K562 (cell line): ENCODE measurements around the gene AAK1. TPM values are rescaled to one million over a fixed set of nuclear protein-coding genes. Genes with fewer than 3 reads are reported as not detected.

Experiments used
- ATAC-seq: fragments of 200-7000 bp; cut with Tn5 transposase; 3 replicates; pipeline ENCODE4 v1.9.1; 2020; ENCODE audit warnings: moderate library complexity
- BruUV-seq: library from RNA; stranded (reverse); fragments of 400-500 nt; replicated peaks from 2 replicates; lab custom pipeline; 2021; lab: Mats Ljungman, UMichigan
- CTCF ChIA-PET: fragments of 300-600 bp; formaldehyde crosslinking; extraction: SDS; loops from one replicate; lab custom pipeline; 2021; ENCODE audit warnings: low intra/inter-chr PET ratio; lab: Yijun Ruan, JAX
- POLR2A ChIA-PET: fragments of 300-600, 350-650 bp; sonication (Branson Sonifier 250); formaldehyde crosslinking; extraction: SDS; loops from one replicate; lab custom pipeline; 2021; ENCODE audit warnings: antibody characterized with exemption, inconsistent platforms; lab: Yijun Ruan, JAX
- DNase-seq, 4 experiments: peaks; one replicate each; pipeline versions ENCODE4 v3.0.0 to v3.0.0-alpha.2; 2011 to 2018; ENCODE audit warnings: low spot score in 3 of 4, mixed read lengths in 3 of 4; ENCODE audit errors: extremely low read depth in 1 of 4
- FAIRE-seq: peaks from 2 replicates; lab custom pipeline; 2011; peaks lifted over from hg19 to GRCh38; lab: Jason Lieb, UNC
- H2AFZ ChIP-seq: 2 replicates; pipeline ENCODE4 v1.6.0; 2011; ENCODE audit warnings: low read depth, low read length, control low read depth, inconsistent platforms
- H3K27ac ChIP-seq: fragments of 200-600 bp; 3 replicates; pipeline ENCODE4 v1.8.0; 2011; ENCODE audit warnings: low read depth, mild to moderate bottlenecking, control low read depth, inconsistent platforms, low read length, moderate library complexity, mixed read lengths; ENCODE audit errors: extremely low read depth
- H3K27me3 ChIP-seq, 2 experiments: fragments of 300-600 bp in 1 of 2; 2 replicates in 1 of 2; 3 replicates in 1 of 2; pipeline versions ENCODE4 v1.6.0 to v1.8.0; 2011; ENCODE audit warnings: inconsistent platforms in 2 of 2, low read length in 2 of 2, mild to moderate bottlenecking in 1 of 2, mixed read lengths in 1 of 2, moderate library complexity in 1 of 2; ENCODE audit not compliant: control insufficient read depth in 2 of 2, insufficient read depth in 2 of 2
- H3K36me3 ChIP-seq: fragments of 300-600 bp; 3 replicates; pipeline ENCODE4 v1.8.0; 2011; ENCODE audit warnings: mild to moderate bottlenecking, low read length, inconsistent platforms; ENCODE audit not compliant: control insufficient read depth, insufficient read depth
- H3K4me1 ChIP-seq, 2 experiments: fragments of 200-600 bp in 1 of 2; replicated peaks in 1 of 2; 2 replicates in 1 of 2; 3 replicates in 1 of 2; pipeline versions ENCODE4 v1.5.1 to v1.8.0; 2011; ENCODE audit warnings: inconsistent platforms in 2 of 2, low read length in 2 of 2, mild to moderate bottlenecking in 1 of 2, mixed read lengths in 1 of 2, moderate library complexity in 1 of 2; ENCODE audit not compliant: control insufficient read depth in 2 of 2, insufficient read depth in 2 of 2
- H3K4me2 ChIP-seq: 2 replicates; pipeline ENCODE4 v1.6.1; 2011; ENCODE audit warnings: low read length, control low read depth, inconsistent platforms, mixed read lengths; ENCODE audit not compliant: insufficient read depth
- H3K4me3 ChIP-seq: fragments of 200-600 bp; sonication (generic), shearing (Covaris generic); 2 replicates; pipeline ENCODE4 v1.5.1; 2016; ENCODE audit warnings: control low read depth, inconsistent platforms
- H3K79me2 ChIP-seq: fragments of 200-600 bp; 3 replicates; pipeline ENCODE4 v1.8.0; 2011; ENCODE audit warnings: low read length, inconsistent platforms; ENCODE audit not compliant: control insufficient read depth, insufficient read depth
- H3K9ac ChIP-seq, 2 experiments: 2 replicates each; pipeline versions ENCODE4 v1.6.0 to v1.6.1; 2011; ENCODE audit warnings: low read depth in 2 of 2, low read length in 2 of 2, control low read depth in 1 of 2, inconsistent platforms in 1 of 2, mild to moderate bottlenecking in 1 of 2, mixed read lengths in 1 of 2; ENCODE audit not compliant: insufficient read depth in 1 of 2
- H3K9me1 ChIP-seq: one replicate; pipeline ENCODE4 v1.6.0; 2011; ENCODE audit warnings: inconsistent platforms, mild to moderate bottlenecking, low read length, moderate library complexity; ENCODE audit not compliant: control insufficient read depth, insufficient read depth
- H3K9me3 ChIP-seq: replicated peaks from 2 replicates; pipeline ENCODE4 v1.5.1; 2011; ENCODE audit warnings: low read depth, low read length, inconsistent platforms; ENCODE audit not compliant: control insufficient read depth, insufficient read depth
- H4K20me1 ChIP-seq: replicated peaks from 2 replicates; pipeline ENCODE4 v1.6.1; 2011; ENCODE audit warnings: low read length, inconsistent platforms, mixed read lengths; ENCODE audit not compliant: control insufficient read depth, insufficient read depth
- ARID1B ChIP-seq: fragments of 450-650 bp; IDR thresholded peaks from 2 replicates; pipeline ENCODE4 v1.6.1; 2016; ENCODE audit warnings: antibody characterized with exemption, mild to moderate bottlenecking, inconsistent platforms
- CC2D1A ChIP-seq: fragments of 450-650 bp; IDR thresholded peaks from 2 replicates; pipeline ENCODE4 v1.6.1; 2017; ENCODE audit warnings: mild to moderate bottlenecking
- DEAF1 ChIP-seq: fragments of 450-650 bp; formaldehyde crosslinking; IDR thresholded peaks from 2 replicates; pipeline ENCODE4 v1.4.0; 2020; ENCODE audit warnings: mild to moderate bottlenecking, moderate library complexity
- ESRRA ChIP-seq: fragments of 450-650 bp; IDR thresholded peaks from 2 replicates; pipeline ENCODE4 v1.6.1; 2014; ENCODE audit warnings: low read depth, mild to moderate bottlenecking, moderate library complexity, borderline replicate concordance
- FOSL1 ChIP-seq: fragments of 200-800 bp; sonication (Bioruptor generic); conservative IDR thresholded peaks from 2 replicates; pipeline ENCODE4 v1.6.1; 2016; ENCODE audit warnings: missing genetic modification characterization, missing compliant biosample characterization
- FOXA3 ChIP-seq, 2 experiments: fragments of 450-650 bp in 1 of 2; sonication (generic) in 1 of 2; formaldehyde crosslinking; IDR thresholded peaks in 1 of 2; conservative IDR thresholded peaks in 1 of 2; 2 replicates each; pipeline versions ENCODE4 v1.4.0 to v1.8.0; 2020 to 2022; ENCODE audit warnings: mild to moderate bottlenecking in 2 of 2, missing genetic modification reagents in 1 of 2
- FOXM1 ChIP-seq, 2 experiments: fragments of 450-650 bp in 1 of 2; sonication (generic) in 1 of 2; formaldehyde crosslinking in 1 of 2; IDR thresholded peaks; 2 replicates each; pipeline versions ENCODE4 v1.6.1 to v1.9.0; 2017 to 2022; ENCODE audit warnings: low read depth in 2 of 2, mild to moderate bottlenecking in 2 of 2, missing genetic modification reagents in 1 of 2, moderate library complexity in 1 of 2
- HDAC1 ChIP-seq, 2 experiments: fragments of 450-650 bp; IDR thresholded peaks; 2 replicates each; pipeline ENCODE4 v1.6.1; 2016 to 2017; ENCODE audit warnings: inconsistent platforms in 1 of 2, mild to moderate bottlenecking in 1 of 2, moderate library complexity in 1 of 2
- ID3 ChIP-seq, 2 experiments: fragments of 250-450 bp in 1 of 2; fragments of 450-650 bp in 1 of 2; sonication (Bioruptor Pico) in 1 of 2; IDR thresholded peaks; 2 replicates each; pipeline versions ENCODE4 v1.6.1 to v1.8.0; 2016 to 2021; ENCODE audit warnings: mild to moderate bottlenecking in 2 of 2, moderate library complexity in 2 of 2, missing compliant biosample characterization in 1 of 2, missing genetic modification characterization in 1 of 2
- KDM1A ChIP-seq, 2 experiments: fragments of 450-650 bp; IDR thresholded peaks; 2 replicates each; pipeline ENCODE4 v1.6.1; 2016; ENCODE audit warnings: mild to moderate bottlenecking in 2 of 2
- MAZ ChIP-seq, 2 experiments: fragments of 450-650 bp in 1 of 2; sonication (generic) in 1 of 2; formaldehyde crosslinking; IDR thresholded peaks in 1 of 2; conservative IDR thresholded peaks in 1 of 2; 2 replicates each; pipeline versions ENCODE4 v1.4.0 to v1.5.0; 2020; ENCODE audit warnings: mild to moderate bottlenecking in 1 of 2, missing genetic modification reagents in 1 of 2
- NCOR1 ChIP-seq: fragments of 450-650 bp; IDR thresholded peaks from 2 replicates; pipeline ENCODE4 v1.6.1; 2016; ENCODE audit warnings: mild to moderate bottlenecking, moderate library complexity
- RCOR1 ChIP-seq, 2 experiments: IDR thresholded peaks; 2 replicates each; pipeline ENCODE4 v1.6.1; 2012; ENCODE audit warnings: low read depth in 2 of 2, low read length in 2 of 2, borderline replicate concordance in 1 of 2, improper control_type of control experiment in 1 of 2
- SPI1 ChIP-seq: IDR thresholded peaks from 2 replicates; pipeline ENCODE4 v1.6.1; 2011; ENCODE audit warnings: low read depth, low read length, control low read depth, borderline replicate concordance
- TCF3 ChIP-seq: sonication (generic); formaldehyde crosslinking; IDR thresholded peaks from 2 replicates; pipeline ENCODE4 v1.4.0; 2020; ENCODE audit warnings: mild to moderate bottlenecking, missing genetic modification reagents
- ZNF436 ChIP-seq: fragments of 250-450, 450-650 bp; sonication (Bioruptor Pico); formaldehyde crosslinking; IDR thresholded peaks from 2 replicates; pipeline ENCODE4 v1.7.0; 2020; ENCODE audit warnings: mild to moderate bottlenecking
- ZNF584 ChIP-seq: fragments of 200-800 bp; sonication (Bioruptor generic); IDR thresholded peaks from 2 replicates; pipeline ENCODE4 v1.6.1; 2016; ENCODE audit warnings: low read depth, mild to moderate bottlenecking, missing genetic modification characterization, missing compliant biosample characterization
- WGBS: fragments of 100-300 bp; shearing (Covaris generic); methylation state at CpG from one replicate; pipeline ENCODE4 v1.1.6; 2016; ENCODE audit warnings: low coverage, mixed read lengths; ENCODE audit not compliant: insufficient coverage; ENCODE audit errors: missing lambda C conversion rate; 5-methylcytosine and 5-hydroxymethylcytosine counted together
- in situ Hi-C: fragments of 300-500 bp; cut with MboI; formaldehyde crosslinking; loops from 4 replicates; pipeline ENCODE4 v1.15.0; 2018; ENCODE audit warnings: inconsistent platforms, mixed read lengths
- intact Hi-C: fragments of 100-400 bp; cut with micrococcal nuclease; formaldehyde crosslinking; loops from 2 replicates; pipeline ENCODE4 v1.14.2; 2022
- polyA plus RNA-seq, 8 experiments: library from polyadenylated mRNA; depleted of rRNA in 4 of 8; stranded (reverse) in 5 of 8; unstranded in 3 of 8; fragments of >200 nt; fragmentation: Nextera tagmentation in 2 of 8; fragmentation: Illumina TruSeq in 1 of 8; extraction: Ambion mirVana in 2 of 8; extraction: Trizol in 1 of 8; gene quantifications; 2 replicates each; pipeline versions ENCODE4 v1.2.1 to v1.2.3, GENCODE V29; 2011 to 2014; ENCODE audit warnings: inconsistent platforms in 1 of 8, missing spikeins in 1 of 8
- total RNA-seq, 7 experiments: library from RNA; depleted of rRNA in 6 of 7; stranded (reverse); fragments of >200 nt in 6 of 7; fragmentation: Illumina TruSeq in 2 of 7; extraction: Trizol in 2 of 7; gene quantifications; 2 replicates each; pipeline versions ENCODE4 v1.2.1 to v1.2.3, GENCODE V29; 2011 to 2021; ENCODE audit warnings: low replicate concordance in 1 of 7

Gene AAK1
- total and polyA plus RNA-seq, 9 of the 15 experiments (the other 6 are each of a cell fraction or from before 2014, with no cell fraction given): 0.89 to 17.1 (median 6.0) TPM

- no peaks in the 10 kb centered on the region for H3K9me3 ChIP-seq
- ChIA-PET CTCF (interaction anchor here (0.7 kb wide), 1 partner anchor 54 kb away, joined by 3 read pairs; no protein-coding TSS in a partner anchor), POLR2A (interaction anchor here (0.5 to 8.5 kb wide), 7 partner anchors 10 to 64 kb away, joined by 3 to 70 read pairs (median 4); partner anchors contain the start of gene AAK1)
- no TSS peak for BruUV-seq
- DNase-seq (peak in 1 of 4 experiments; percentile 30), ATAC-seq (peak; percentile 43), FAIRE-seq (peak; percentile 55)
- in situ Hi-C loops (no loop called here), intact Hi-C loops (no loop called here)
- H3K9ac ChIP-seq: no peak overlapping the region
- no peak overlapping the region; the same call in 2 of the 3 replicates for H3K27ac ChIP-seq
- H3K4me2 ChIP-seq: no peak overlapping the region
- no peaks in the 10 kb centered on the region for H3K27me3 ChIP-seq
- H4K20me1 ChIP-seq: no peaks in the 10 kb centered on the region
- 1% methylated on average over 3 of the region's 4 CpGs for WGBS
- H3K4me3 ChIP-seq: no peak overlapping the region
- H2AFZ ChIP-seq: no peak overlapping the region
- H3K36me3 ChIP-seq: no peaks in the 10 kb centered on the region
- H3K79me2 ChIP-seq: peaks cover 19% of the 10 kb centered on the region; the same call in 2 of the 3 replicates
- peaks cover 0 to 35% of the 10 kb centered on the region in 2 experiments; a peak in 4 of 5 replicates for H3K4me1 ChIP-seq
- no peaks in the 10 kb centered on the region for H3K9me1 ChIP-seq
- TF ChIP-seq FOXA3 (CRISPR knock-in tag; conservative IDR thresholded peaks at IDR 0.05 in 1 of 2, IDR thresholded peaks at IDR 0.05 in 1 of 2) (peak in 1 of 2 experiments; percentile 36; a peak in 1 of 4 replicates), RCOR1 (IDR thresholded peaks at IDR 0.05; ENCODE audit: borderline replicate concordance in 1 of 2, low read depth in 2 of 2, low read length in 2 of 2) (peak in 1 of 2 experiments; percentile 64; a peak in 1 of 4 replicates), MAZ (CRISPR knock-in tag; conservative IDR thresholded peaks at IDR 0.05 in 1 of 2, IDR thresholded peaks at IDR 0.05 in 1 of 2) (0 out of 4 replicates have a peak, but pooled peaks of 1 of the 2 experiments have one; percentile 22), ARID1B (peak; percentile 53; the same call in 1 of the 2 replicates), KDM1A (IDR thresholded peaks at IDR 0.05) (peak; percentile 10 to 21; a peak in 1 of 4 replicates), TCF3 (CRISPR knock-in tag) (peak; percentile 13; the same call in 1 of the 2 replicates), CC2D1A (peak; percentile 73; the same call in 1 of the 2 replicates), ZNF584 (CRISPR knock-in tag) (peak; percentile 84), NCOR1 (0 out of 2 replicates have a peak, but pooled peaks have one; percentile 24), ESRRA (peak; percentile 23; the same call in 1 of the 2 replicates), FOSL1 (tag) (0 out of 2 replicates have a peak, but pooled peaks have one; percentile 14), SPI1 (peak; percentile 82; the same call in 1 of the 2 replicates), DEAF1 (CRISPR knock-in tag) (no peak), ZNF436 (no peak), HDAC1 (IDR thresholded peaks at IDR 0.05) (peak in 1 of 2 experiments; percentile 31; a peak in 1 of 4 replicates), FOXM1 (IDR thresholded peaks at IDR 0.05; ENCODE audit: low read depth) (0 out of 2 replicates have a peak, but pooled peaks have one; percentile 16), FOXM1 (CRISPR knock-in tag; IDR thresholded peaks at IDR 0.05; ENCODE audit: low read depth) (no peak), ID3 (CRISPR knock-in tag; IDR thresholded peaks at IDR 0.05) (no peak), ID3 (tag; IDR thresholded peaks at IDR 0.05) (0 out of 2 replicates have a peak, but pooled peaks have one; percentile 32)
Measured at GRCh38 chr2:69628325-69629021, 15.1 kb downstream of the AAK1 start.
